ENCODE measurements around the gene KCTD8.

DNA sequence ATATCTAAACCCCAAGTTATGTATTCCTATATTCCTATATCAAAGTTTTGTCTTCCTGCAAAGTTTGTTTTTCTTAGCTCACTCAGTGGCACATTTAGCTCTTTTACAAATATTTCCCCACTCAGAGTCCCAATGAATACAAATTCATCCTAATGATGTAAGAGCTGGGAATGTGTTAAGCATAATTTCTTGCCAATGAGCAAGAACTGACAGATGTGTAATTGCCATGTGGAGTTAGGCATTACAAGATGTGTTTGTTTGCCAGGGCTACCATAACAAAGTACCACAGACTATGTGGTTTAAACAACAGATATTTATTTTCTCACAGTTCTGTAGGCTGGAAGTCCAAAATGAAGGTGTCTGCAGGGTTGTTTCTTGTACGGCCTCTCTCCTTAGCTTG, 302.1 kb downstream of the KCTD8 start:
- TF ChIP-seq, protein P1, sequence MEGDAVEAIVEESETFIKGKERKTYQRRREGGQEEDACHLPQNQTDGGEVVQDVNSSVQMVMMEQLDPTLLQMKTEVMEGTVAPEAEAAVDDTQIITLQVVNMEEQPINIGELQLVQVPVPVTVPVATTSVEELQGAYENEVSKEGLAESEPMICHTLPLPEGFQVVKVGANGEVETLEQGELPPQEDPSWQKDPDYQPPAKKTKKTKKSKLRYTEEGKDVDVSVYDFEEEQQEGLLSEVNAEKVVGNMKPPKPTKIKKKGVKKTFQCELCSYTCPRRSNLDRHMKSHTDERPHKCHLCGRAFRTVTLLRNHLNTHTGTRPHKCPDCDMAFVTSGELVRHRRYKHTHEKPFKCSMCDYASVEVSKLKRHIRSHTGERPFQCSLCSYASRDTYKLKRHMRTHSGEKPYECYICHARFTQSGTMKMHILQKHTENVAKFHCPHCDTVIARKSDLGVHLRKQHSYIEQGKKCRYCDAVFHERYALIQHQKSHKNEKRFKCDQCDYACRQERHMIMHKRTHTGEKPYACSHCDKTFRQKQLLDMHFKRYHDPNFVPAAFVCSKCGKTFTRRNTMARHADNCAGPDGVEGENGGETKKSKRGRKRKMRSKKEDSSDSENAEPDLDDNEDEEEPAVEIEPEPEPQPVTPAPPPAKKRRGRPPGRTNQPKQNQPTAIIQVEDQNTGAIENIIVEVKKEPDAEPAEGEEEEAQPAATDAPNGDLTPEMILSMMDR (IDR thresholded peaks at IDR 0.05; ENCODE audit: borderline replicate concordance, extremely low read depth, low read length, poor library complexity, severe bottlenecking): no peak
- no peak for TF ChIP-seq EZH2 (IDR thresholded peaks at IDR 0.05; ENCODE audit: borderline replicate concordance, low read depth, low read length, severe bottlenecking)
